Activated T-cell treated with anti-CD3 and anti-CD28 coated beads, Interleukin-2, amount 50 U/mL, for 1 hour (primary cell): ENCODE data around the gene SPIB.
"Not testable (repeated sequence)": the region's sequence is repeated elsewhere in the genome, so short reads cannot be mapped to it uniquely, and the experiment has no call there.

Experiments
- DNase-seq: peaks from one replicate; pipeline ENCODE4 v3.0.0-alpha.2; 2020

SPIB gene

DNA sequence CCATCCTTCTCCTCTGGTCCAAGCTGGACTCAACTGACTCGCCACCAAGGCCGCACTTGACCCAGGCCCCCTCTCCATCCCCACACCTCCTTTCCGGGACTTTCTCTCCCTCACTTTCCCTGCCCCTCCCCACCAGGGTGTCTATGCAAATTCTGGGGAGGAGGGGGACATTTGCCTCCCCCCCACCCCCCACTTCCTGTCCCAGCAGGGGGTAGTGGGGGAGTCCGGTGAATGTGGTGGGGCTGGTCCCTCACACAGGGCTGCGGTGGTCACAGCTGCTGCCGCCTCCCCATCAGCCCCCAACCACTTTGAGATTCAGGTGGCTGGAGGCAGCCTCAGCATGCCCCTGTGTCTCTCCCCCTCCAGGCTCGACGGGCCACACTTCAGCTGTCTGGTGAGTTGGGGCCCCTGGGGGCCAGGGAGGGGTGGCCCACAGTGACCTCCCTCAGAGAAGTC, 870 bp downstream of the SPIB start:
- DNase-seq = no peak

- no peak for DNase-seq
Observed at GRCh38 chr19:50420127-50420526, 1.4 kb downstream of the SPIB start.

- DNase-seq = no peak
Observed at GRCh38 chr19:50420808-50421207, 2.1 kb downstream of the SPIB start.

- DNase-seq = no peak
Observed at GRCh38 chr19:50422397-50423278, 3.9 kb downstream of the SPIB start.

- DNase-seq = no peak
Observed at GRCh38 chr19:50423279-50424113, 4.8 kb downstream of the SPIB start.

- DNase-seq = no peak
Observed at GRCh38 chr19:50425581-50425980, 6.8 kb downstream of the SPIB start.

- DNase-seq = no peak
Observed at GRCh38 chr19:50427318-50427925, 8.7 kb downstream of the SPIB start.

DNA sequence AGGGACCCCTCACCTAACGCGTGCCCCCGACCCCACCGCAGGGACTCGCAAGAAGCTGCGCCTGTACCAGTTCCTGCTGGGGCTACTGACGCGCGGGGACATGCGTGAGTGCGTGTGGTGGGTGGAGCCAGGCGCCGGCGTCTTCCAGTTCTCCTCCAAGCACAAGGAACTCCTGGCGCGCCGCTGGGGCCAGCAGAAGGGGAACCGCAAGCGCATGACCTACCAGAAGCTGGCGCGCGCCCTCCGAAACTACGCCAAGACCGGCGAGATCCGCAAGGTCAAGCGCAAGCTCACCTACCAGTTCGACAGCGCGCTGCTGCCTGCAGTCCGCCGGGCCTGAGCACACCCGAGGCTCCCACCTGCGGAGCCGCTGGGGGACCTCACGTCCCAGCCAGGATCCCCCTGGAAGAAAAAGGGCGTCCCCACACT, 9.3 kb downstream of the SPIB start:
- DNase-seq = peak; percentile 37

GRCh38 chr19:50428772-50429463, 10.2 kb downstream of the SPIB start:
- DNase-seq = no peak

- no peak for DNase-seq
Observed at GRCh38 chr19:50430888-50431342, 12.2 kb downstream of the SPIB start.

DNA sequence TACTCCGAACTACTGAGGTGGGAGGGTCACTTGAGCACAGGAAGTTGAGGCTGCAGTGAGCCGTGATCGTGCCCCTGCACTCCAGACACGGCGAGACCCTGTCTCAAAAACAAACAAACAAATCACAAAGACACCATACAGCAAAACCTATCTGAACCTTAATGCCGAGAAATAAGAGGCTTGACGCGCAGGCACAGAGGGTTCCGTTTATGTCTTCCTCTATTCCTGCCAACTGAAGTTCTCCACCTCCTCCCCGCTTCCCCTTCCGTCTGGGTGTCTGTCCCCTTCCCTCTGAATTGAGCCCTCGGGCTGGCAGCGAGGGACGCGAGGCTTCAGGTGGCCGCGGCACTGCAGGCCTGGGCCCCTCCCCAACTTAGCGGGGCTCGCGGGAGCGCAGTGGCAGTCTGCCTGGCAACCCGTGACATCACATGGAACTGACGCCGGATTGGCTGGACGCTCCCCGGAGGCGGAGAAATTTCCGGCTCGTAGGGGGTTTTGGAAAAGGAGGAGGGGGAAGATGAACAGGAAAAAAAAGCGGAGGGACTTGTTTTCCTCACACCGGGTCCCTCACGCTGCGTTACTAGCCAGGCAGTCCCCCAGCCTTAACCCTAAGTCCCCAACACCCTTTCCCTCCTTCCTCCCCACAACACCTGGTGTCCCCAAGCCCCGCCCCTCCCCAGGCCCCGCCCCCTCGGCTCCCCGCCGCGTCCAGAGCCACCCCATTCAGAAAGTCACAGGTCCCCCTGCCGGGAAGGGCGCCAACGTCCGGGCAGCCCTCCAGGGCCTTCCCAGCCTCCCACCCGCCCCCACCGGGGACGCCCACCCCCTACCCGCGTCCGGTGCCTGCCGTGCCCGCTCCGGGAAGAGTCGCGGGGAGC, 12.8 kb downstream of the SPIB start:
- DNase-seq = peak; percentile 96

DNA sequence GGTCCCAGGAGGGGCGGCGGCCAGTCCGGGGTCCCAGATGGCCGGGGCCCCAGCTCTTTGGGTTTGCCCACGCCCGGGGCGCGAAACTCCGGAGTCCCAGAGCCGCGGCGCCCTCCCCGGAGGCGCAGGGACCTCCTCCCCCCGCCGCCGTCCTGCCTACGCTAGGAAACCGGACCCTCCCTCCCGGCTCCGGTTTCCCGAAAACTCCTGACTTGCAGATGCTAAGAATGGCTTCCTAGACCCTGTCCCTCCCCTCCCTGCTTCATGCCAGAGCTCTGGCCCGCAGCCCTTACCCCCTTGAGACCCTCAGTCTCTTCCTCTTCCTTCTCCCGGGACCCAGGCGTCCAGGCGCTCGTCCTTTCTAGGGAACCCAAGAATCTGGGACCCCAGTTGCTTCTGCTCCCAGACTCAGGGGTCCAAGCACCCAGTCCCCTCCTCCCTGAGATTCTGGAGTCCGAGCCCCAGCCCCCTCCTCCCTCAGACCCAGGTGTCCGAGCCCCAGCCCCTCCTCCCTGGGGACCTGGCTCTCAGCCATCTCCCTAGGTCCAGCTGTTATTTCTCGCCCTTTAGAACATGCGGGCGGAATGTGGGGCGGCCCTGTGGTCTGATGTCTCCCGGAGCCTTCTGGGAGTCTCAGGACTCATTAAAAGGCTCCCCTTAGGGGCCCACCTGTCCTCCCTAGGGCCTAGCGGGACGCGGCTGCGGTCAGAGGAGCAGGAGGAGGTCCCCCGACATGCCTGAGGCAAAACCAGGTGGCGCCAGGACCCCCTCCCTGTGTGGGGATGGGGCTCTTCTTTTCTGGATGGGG, 13.7 kb downstream of the SPIB start, which contains the start of gene MYBPC2:
Gene MYBPC2, plus strand, starts transcription at position 672 of the 808 bp plus-strand sequence. Its CDS starts 62 bp downstream, at position 734.
- DNase-seq = no peak

GRCh38 chr19:50433201-50434180, 14.8 kb downstream of the SPIB start:
- DNase-seq = no peak

DNA sequence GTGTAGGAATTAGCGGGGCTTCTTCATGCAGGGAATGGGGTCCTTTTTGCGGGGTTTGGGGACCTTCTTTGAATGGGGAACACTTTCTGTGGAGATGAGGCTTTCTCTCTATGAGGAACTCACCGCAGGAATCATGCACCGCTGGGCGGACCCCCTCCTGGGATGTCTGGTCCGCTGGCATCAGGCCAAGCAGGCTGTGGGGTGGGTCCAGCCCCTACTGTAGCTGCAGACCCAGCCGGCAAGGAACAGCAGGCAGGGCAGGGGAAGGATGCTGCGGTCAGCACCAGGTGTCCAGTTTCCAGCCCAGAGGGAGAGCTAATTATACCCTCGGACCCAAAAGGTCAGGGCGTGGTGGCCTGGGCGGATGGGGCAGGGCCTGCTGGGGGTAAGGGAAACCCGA, 15.8 kb downstream of the SPIB start:
- DNase-seq = no peak

DNA sequence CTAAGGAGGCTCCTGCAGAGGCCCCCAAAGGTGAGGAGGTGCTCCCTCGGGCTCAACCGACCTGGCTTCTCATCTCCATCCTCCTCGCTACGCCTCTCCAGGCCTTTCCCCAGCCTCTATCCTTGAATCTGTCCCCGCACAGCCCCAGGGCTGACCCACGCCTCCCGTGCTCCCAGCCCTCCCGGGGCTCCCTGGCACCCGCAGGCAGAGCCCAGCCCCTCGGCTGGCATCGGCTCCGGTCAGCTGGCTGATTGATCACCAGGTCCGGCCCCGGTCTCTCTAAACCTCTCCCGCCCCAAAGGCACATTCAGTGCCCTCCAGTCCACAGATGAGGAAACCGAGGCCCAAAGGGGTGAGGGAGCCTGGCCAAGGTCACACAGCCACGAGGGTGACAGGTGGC, 16.5 kb downstream of the SPIB start:
- DNase-seq = no peak

DNA sequence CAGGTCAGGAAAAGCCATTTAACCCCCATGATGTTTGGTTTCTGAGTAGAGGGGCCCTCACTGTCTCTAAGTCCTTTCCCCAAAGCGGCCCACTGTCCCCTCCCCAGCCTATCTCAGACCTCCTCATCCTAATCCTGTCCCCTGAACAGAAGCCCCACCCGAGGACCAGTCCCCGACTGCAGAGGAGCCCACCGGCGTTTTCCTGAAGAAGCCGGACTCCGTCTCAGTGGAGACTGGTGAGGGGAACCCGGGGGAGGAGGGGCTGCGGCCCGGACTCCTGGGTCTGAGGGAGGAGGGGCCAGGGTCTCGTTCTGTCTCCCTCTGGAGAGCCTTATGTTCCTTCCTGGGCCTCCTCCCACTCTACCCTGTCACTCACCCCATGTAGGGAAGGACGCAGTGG, 16.9 kb downstream of the SPIB start:
- no peak for DNase-seq

DNA sequence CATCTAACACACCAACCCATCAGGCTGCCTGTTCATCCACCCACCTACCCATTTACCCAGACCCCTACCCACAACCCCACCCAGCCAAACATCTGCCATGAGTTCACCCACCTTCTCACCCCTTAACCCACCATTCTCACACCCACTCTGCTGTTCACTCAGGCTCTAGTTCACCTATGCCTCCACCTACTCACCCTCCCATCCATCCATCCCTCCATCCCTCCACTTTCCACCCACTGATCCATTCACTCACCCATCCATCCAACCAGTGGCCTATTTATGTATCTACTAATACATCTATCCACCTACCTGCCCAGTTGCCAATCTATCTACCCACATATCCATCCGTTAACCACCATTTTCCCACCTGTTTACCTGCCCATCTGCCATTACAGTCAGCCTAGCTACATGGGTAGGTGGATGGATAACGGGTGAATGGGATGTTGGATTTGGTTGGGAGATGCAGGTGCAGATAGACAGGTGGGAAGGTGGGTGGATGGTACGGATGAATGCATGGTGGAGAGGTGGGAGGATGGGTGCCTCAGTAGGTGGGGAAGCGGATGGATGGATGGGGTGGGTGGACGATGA, 19.2 kb downstream of the SPIB start:
- no peak for DNase-seq

GRCh38 chr19:50439130-50439529, 20.4 kb downstream of the SPIB start:
- not testable (repeated sequence) for DNase-seq

- no peak for DNase-seq
Observed at GRCh38 chr19:50444059-50444458, 25.3 kb downstream of the SPIB start.
